Sigmoid colon (tissue), 7 donors: ENCODE measurements around the gene PURA. TPM values are rescaled to one million over a fixed set of nuclear protein-coding genes. Genes with fewer than 3 reads are reported as not detected.

ENCODE experiments used
- DNase-seq: peaks from one replicate; pipeline ENCODE4 v3.0.0-alpha.2; 2019
- H3K27ac ChIP-seq, 4 donors: fragments of 200-600 bp; sonication (generic); one replicate each; pipeline ENCODE4 v1.5.1; 2016 to 2019; ENCODE audit warnings: mild to moderate bottlenecking in 1 of 4
- H3K27me3 ChIP-seq, 3 donors: fragments of 200-600 bp; sonication (generic); one replicate each; pipeline ENCODE4 v1.5.1; 2019; ENCODE audit warnings: mild to moderate bottlenecking in 1 of 3
- H3K36me3 ChIP-seq, 4 donors: fragments of 200-600 bp; sonication (generic); one replicate each; pipeline ENCODE4 v1.5.1; 2016 to 2019
- H3K4me1 ChIP-seq, 4 donors: fragments of 200-600 bp; sonication (generic); one replicate each; pipeline ENCODE4 v1.5.1; 2017 to 2019
- H3K4me3 ChIP-seq, 4 donors: fragments of 200-600 bp; sonication (generic); one replicate each; pipeline ENCODE4 v1.5.1; 2017 to 2019; ENCODE audit warnings: mild to moderate bottlenecking in 2 of 4, moderate library complexity in 1 of 4
- H3K9me3 ChIP-seq, 4 donors: fragments of 200-600 bp in 3 of 4; sonication (generic) in 3 of 4; one replicate each; pipeline versions ENCODE4 v1.5.1 to v1.6.1; 2013 to 2019
- EP300 ChIP-seq, 4 donors: sonication (generic); formaldehyde crosslinking; IDR thresholded peaks; one replicate each; pipeline ENCODE4 v1.6.1; 2017; ENCODE audit warnings: antibody characterized with exemption in 4 of 4
- POLR2A ChIP-seq, 2 donors: fragments of 450-650 bp; IDR thresholded peaks; one replicate each; pipeline ENCODE4 v1.6.1; 2016; ENCODE audit warnings: antibody characterized with exemption in 2 of 2, mild to moderate bottlenecking in 2 of 2, moderate library complexity in 2 of 2
- POLR2AphosphoS5 ChIP-seq, 4 donors: sonication (generic); formaldehyde crosslinking; IDR thresholded peaks; one replicate each; pipeline ENCODE4 v1.6.1; 2017; ENCODE audit warnings: antibody characterized with exemption in 4 of 4
- WGBS, 2 donors: extraction: QIAGEN DNeasy Blood & Tissue Kit; methylation state at CpG; one replicate each; pipeline ENCODE4 v1.1.7; 2013; 5-methylcytosine and 5-hydroxymethylcytosine counted together
- intact Hi-C: fragments of 100-400 bp; cut with DNase I; formaldehyde crosslinking; loops from one replicate; pipeline ENCODE4 v1.15.1; 2023
- polyA plus RNA-seq, 3 donors: library from polyadenylated mRNA; stranded (reverse); fragments of 200-250 nt; gene quantifications; one replicate each; pipeline ENCODE4 v1.2.3, GENCODE V29; 2013
- total RNA-seq, 4 donors: library from RNA; depleted of rRNA; stranded (reverse); fragments of >200 nt; gene quantifications; one replicate each; pipeline ENCODE4 v1.1.0, GENCODE V29; 2016
- TF ChIP-seq, protein P1 (sequence below), 4 experiments: fragments of 450-650 bp in 3 of 4; fragments of 200-600 bp in 1 of 4; IDR thresholded peaks; one replicate each; pipeline ENCODE4 v1.5.1; 2016 to 2019; ENCODE audit warnings: antibody characterized with exemption in 4 of 4, mild to moderate bottlenecking in 3 of 4, moderate library complexity in 2 of 4
- donor health status: healthy with polysubstance abuse.
- donor health status: Bipolar disorder and iron deficiency.
- donor health status: healthy.

Gene PURA
- total and polyA plus RNA-seq, 7 donors: 3.6 to 59.8 (median 36.4) TPM

DNA sequence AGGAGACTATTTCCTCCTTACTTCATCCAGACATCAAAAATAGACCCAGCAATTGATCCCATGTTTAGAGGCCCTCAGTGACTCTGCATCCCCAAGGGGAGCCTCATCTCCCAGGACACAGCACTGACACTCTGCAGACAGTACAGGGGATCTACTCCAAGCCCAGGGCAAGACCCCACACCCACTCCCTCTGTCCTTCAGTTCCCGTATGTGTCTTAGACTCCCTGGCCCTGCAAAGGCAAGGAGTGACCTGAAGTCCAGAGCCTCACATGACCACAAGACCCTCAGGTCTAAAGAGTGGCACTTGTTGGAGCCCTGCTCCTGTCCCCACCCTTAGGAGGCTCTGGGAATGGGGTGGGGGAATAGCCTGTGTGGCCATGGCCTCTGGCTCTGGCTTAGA is 33.6 kb downstream of the PURA start:
- no peaks in the 10 kb centered on the region for H3K9me3 ChIP-seq
- H3K27me3 ChIP-seq: no peaks in the 10 kb centered on the region
- no peak overlapping the region for H3K27ac ChIP-seq
- H3K4me3 ChIP-seq: no peak overlapping the region
- H3K4me1 ChIP-seq: peaks cover 0 to 20% (median 16%) of the 10 kb centered on the region in 4 donors
- no peak for TF ChIP-seq POLR2AphosphoS5 (IDR thresholded peaks at IDR 0.05)
- intact Hi-C loops: loop anchor here (1.0 to 10.0 kb wide), 3 partner anchors 9 to 360 kb away; no protein-coding TSS in a partner anchor
- WGBS, 2 donors: 96 to 97% methylated on average over 1 of the region's 1 CpG
- DNase-seq: no peak
- no peaks in the 10 kb centered on the region for H3K36me3 ChIP-seq

DNA sequence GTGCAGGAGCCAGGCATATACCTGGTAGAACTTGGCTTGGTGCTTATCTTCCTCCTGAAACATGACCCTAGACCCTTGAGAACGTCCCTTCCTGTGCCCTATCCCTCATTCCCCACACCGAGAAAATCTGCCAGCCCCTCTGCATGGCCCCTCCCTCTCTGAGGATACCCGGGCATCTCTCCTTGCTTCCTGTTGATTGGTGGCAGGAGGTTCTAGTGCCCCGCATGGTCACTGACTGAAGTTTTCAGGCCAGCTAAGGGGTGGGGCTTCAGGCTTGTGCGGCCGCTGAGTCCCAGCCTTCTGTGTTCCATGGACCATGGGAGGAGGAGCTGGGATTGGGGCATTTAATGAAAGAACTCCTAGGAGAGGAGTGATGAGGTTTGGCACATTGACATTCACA is 34.6 kb downstream of the PURA start:
- H3K27me3 ChIP-seq: no peaks in the 10 kb centered on the region
- peaks cover 0 to 22% (median 18%) of the 10 kb centered on the region in 4 donors for H3K4me1 ChIP-seq
- H3K27ac ChIP-seq: no peak overlapping the region
- intact Hi-C loops: loop anchor here (5.0 to 10.0 kb wide), 2 partner anchors 284 to 361 kb away; no protein-coding TSS in a partner anchor
- H3K36me3 ChIP-seq: no peaks in the 10 kb centered on the region
- H3K4me3 ChIP-seq: no peak overlapping the region
- DNase-seq: no peak
- 57 to 70% methylated on average over 6 of the region's 6 CpGs for WGBS, 2 donors
- no peak for TF ChIP-seq POLR2A (IDR thresholded peaks at IDR 0.05)
- TF ChIP-seq EP300 (IDR thresholded peaks at IDR 0.05): no peak
- no peak for TF ChIP-seq POLR2AphosphoS5 (IDR thresholded peaks at IDR 0.05)
- TF ChIP-seq, protein P1, sequence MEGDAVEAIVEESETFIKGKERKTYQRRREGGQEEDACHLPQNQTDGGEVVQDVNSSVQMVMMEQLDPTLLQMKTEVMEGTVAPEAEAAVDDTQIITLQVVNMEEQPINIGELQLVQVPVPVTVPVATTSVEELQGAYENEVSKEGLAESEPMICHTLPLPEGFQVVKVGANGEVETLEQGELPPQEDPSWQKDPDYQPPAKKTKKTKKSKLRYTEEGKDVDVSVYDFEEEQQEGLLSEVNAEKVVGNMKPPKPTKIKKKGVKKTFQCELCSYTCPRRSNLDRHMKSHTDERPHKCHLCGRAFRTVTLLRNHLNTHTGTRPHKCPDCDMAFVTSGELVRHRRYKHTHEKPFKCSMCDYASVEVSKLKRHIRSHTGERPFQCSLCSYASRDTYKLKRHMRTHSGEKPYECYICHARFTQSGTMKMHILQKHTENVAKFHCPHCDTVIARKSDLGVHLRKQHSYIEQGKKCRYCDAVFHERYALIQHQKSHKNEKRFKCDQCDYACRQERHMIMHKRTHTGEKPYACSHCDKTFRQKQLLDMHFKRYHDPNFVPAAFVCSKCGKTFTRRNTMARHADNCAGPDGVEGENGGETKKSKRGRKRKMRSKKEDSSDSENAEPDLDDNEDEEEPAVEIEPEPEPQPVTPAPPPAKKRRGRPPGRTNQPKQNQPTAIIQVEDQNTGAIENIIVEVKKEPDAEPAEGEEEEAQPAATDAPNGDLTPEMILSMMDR (IDR thresholded peaks at IDR 0.05): no peak
- no peaks in the 10 kb centered on the region for H3K9me3 ChIP-seq

DNA sequence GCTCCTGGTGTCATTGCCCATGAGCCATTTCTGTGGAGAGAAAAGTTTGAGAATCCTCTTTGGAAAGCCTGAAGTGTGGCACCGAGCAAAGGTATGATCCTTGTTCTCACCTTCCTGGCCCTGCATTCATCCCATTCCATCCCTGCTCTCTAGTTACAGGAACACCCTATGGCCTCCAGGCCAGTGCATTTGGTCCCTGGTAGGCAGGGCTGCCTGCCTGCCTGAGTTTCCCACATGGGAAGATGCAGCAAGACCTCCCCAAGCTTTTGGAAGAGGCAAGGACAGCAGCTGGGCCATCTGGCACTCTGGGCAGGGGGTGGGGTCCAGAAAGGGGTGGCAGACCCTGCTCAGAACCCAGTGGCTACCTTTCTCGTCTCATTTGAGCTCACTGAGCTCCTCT is 36.3 kb downstream of the PURA start:
- H3K36me3 ChIP-seq: no peaks in the 10 kb centered on the region
- H3K4me1 ChIP-seq: peaks cover 0 to 20% (median 15%) of the 10 kb centered on the region in 4 donors
- H3K9me3 ChIP-seq: no peaks in the 10 kb centered on the region
- H3K27ac ChIP-seq: no peak overlapping the region
- DNase-seq: no peak
- no peaks in the 10 kb centered on the region for H3K27me3 ChIP-seq
- intact Hi-C loops: no loop called here
- TF ChIP-seq POLR2A (IDR thresholded peaks at IDR 0.05) (no peak), EP300 (IDR thresholded peaks at IDR 0.05) (no peak), POLR2AphosphoS5 (IDR thresholded peaks at IDR 0.05) (no peak)
- TF ChIP-seq, protein P1 (IDR thresholded peaks at IDR 0.05): no peak
- WGBS, 2 donors: 90 to 93% methylated on average over 2 of the region's 2 CpGs
- no peak overlapping the region for H3K4me3 ChIP-seq

DNA sequence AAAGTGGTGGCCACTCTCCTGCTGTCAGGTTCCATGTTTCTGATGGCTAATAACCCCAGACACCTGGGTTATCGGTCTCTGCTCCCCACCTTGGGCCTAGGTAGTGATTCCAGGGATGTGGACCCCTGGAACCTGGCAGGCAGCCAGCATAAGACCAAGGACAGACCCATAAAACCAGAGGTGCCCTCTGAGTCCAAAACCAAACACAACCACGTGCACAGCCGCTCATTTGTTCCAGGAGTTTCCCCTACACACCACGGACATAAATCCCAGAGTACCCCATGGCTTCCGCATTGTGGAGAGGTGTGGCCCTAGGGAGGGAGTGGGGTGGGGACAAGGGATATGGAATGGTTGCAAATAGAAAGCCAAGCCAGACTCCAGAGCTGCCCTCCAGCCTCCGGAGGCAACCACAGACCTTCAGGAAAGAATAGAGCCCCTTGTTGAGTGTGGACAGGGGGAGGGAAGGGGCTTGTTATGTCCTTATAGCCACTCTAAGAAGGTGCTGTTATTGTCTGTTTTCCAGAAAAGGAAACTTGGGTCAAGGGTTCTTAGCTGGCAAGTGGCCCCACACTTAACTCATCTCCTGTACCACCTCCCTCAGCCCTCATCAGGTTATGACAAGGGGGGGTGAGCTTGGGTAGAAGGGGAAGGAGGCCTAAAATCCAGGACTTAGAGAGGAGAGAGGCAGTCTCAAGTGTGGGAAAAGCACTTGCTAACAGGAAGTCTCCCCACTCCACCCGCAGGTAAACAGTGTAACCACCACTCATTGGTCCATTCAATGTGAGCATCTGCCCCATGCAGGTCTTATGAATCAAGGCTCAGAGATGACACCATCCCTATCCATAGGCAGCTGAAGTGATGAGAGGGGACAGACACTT is 37.5 kb downstream of the PURA start:
- peaks cover 0 to 8% (median 4%) of the 10 kb centered on the region in 4 donors for H3K4me1 ChIP-seq
- H3K4me3 ChIP-seq: no peak overlapping the region
- WGBS, 2 donors: 42 to 66% methylated on average over 7 of the region's 7 CpGs
- intact Hi-C loops: no loop called here
- H3K9me3 ChIP-seq: no peaks in the 10 kb centered on the region
- no peaks in the 10 kb centered on the region for H3K27me3 ChIP-seq
- no peaks in the 10 kb centered on the region for H3K36me3 ChIP-seq
- no peak overlapping the region for H3K27ac ChIP-seq
- TF ChIP-seq, protein P1 (IDR thresholded peaks at IDR 0.05): no peak
- TF ChIP-seq EP300 (IDR thresholded peaks at IDR 0.05): no peak
- TF ChIP-seq POLR2AphosphoS5 (IDR thresholded peaks at IDR 0.05): no peak
- TF ChIP-seq POLR2A (IDR thresholded peaks at IDR 0.05): no peak
- no peak for DNase-seq
